ENCODE data around the gene LSM7. TPM values are rescaled to one million over a fixed set of nuclear protein-coding genes. Genes with fewer than 3 reads are reported as not detected.

Gene LSM7
- total and polyA plus RNA-seq, 9 of the 15 experiments (the other 6 are each of a cell fraction or from before 2014, with no cell fraction given): 40.5 to 690 (median 265) TPM

DNA sequence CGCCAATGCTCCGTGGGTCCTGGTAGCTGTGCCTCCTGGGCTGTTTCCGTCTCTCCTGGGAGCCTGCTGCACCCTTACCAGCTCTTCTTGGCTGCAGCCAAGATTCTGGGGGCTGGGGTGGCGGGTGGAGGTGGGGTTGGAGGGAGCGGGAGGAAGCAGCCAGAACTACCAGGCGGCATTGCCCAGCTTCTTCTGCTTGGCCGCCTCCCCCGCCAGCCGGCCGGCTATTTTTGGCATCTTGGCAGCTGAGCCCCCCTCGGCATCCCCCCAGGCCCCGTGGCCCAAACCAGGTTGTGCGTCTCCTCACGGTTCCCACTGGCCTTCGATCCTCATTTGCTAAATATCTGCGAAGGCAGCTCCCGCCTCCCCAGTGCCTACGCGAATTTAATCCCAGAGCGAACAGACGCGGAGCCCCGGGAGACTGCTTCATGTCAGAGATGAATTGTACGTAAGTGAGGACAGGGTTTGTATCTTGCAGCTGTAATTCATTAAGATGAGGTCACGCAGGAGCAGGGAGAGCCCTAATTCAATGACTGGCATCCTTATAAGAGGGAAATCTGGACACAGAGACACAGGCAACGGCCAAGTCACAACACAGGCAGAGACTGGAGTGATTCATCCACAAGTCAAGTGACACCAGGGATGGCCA, 33.6 kb downstream of the LSM7 start:
- Histone ChIP-seq H3K27ac (ENCODE audit: extremely low read depth, low read depth, low read length) (no peak overlapping the region), H3K27me3 (ENCODE audit: control insufficient read depth in 2 of 2, insufficient read depth in 2 of 2, low read length in 2 of 2) (no peaks in the 10 kb centered on the region), H3K9me1 (ENCODE audit: control insufficient read depth, insufficient read depth, low read length) (no peaks in the 10 kb centered on the region), H3K4me1 (replicated peaks in 1 of 2; ENCODE audit: control insufficient read depth in 2 of 2, insufficient read depth in 2 of 2, low read length in 2 of 2) (peaks cover 6 to 42% of the 10 kb centered on the region in 2 experiments), H3K4me3 (no peak overlapping the region), H4K20me1 (replicated peaks; ENCODE audit: control insufficient read depth, insufficient read depth, low read length) (no peaks in the 10 kb centered on the region), H3K4me2 (ENCODE audit: insufficient read depth, low read length) (no peak overlapping the region), H3K9ac (ENCODE audit: insufficient read depth in 1 of 2, low read depth in 2 of 2, low read length in 2 of 2) (0 out of 4 replicates have a peak overlapping the region, but pooled peaks of 1 of the 2 experiments have one; percentile 4), H3K79me2 (ENCODE audit: control insufficient read depth, insufficient read depth, low read length) (no peaks in the 10 kb centered on the region), H2AFZ (ENCODE audit: low read depth, low read length) (no peak overlapping the region), H3K36me3 (ENCODE audit: control insufficient read depth, insufficient read depth, low read length) (no peaks in the 10 kb centered on the region), H3K9me3 (replicated peaks; ENCODE audit: control insufficient read depth, insufficient read depth, low read depth, low read length) (no peaks in the 10 kb centered on the region)
- ATAC-seq: no peak; the same call in 2 of the 3 replicates
- ChIA-PET CTCF (ENCODE audit: low intra/inter-chr PET ratio) (no interaction called here), POLR2A (interaction anchor here (0.6 to 2.0 kb wide), 8 partner anchors 11 to 1381 kb away, joined by 3 to 8 read pairs (median 4); no protein-coding TSS in a partner anchor)
- no peak for TF ChIP-seq EHMT2 (IDR thresholded peaks at IDR 0.05)
- no peak for TF ChIP-seq SIRT6 (IDR thresholded peaks at IDR 0.05; ENCODE audit: low read depth, low read length)
- TF ChIP-seq MCM2 (IDR thresholded peaks at IDR 0.05; ENCODE audit: low read depth): no peak
- TF ChIP-seq RBM39 (optimal IDR thresholded peaks at IDR 0.05; ENCODE audit: low read depth, low read length): no peak
- TF ChIP-seq, protein P1, sequence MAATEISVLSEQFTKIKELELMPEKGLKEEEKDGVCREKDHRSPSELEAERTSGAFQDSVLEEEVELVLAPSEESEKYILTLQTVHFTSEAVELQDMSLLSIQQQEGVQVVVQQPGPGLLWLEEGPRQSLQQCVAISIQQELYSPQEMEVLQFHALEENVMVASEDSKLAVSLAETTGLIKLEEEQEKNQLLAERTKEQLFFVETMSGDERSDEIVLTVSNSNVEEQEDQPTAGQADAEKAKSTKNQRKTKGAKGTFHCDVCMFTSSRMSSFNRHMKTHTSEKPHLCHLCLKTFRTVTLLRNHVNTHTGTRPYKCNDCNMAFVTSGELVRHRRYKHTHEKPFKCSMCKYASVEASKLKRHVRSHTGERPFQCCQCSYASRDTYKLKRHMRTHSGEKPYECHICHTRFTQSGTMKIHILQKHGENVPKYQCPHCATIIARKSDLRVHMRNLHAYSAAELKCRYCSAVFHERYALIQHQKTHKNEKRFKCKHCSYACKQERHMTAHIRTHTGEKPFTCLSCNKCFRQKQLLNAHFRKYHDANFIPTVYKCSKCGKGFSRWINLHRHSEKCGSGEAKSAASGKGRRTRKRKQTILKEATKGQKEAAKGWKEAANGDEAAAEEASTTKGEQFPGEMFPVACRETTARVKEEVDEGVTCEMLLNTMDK (IDR thresholded peaks at IDR 0.05; ENCODE audit: borderline replicate concordance, insufficient read depth, low read depth, low read length, poor library complexity, severe bottlenecking): no peak
- TF ChIP-seq ASH1L (IDR thresholded peaks at IDR 0.05; ENCODE audit: borderline replicate concordance, low read depth, partially characterized antibody): no peak
- no peak for TF ChIP-seq ZNF561 (CRISPR knock-in tag; conservative IDR thresholded peaks at IDR 0.05)
- no peak for TF ChIP-seq HMG20B (CRISPR knock-in tag; IDR thresholded peaks at IDR 0.05)
- no peak for TF ChIP-seq PHF8 (IDR thresholded peaks at IDR 0.05; ENCODE audit: borderline replicate concordance, low read length)
- TF ChIP-seq, protein P2, sequence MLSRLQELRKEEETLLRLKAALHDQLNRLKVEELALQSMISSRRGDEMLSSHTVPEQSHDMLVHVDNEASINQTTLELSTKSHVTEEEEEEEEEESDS (CRISPR knock-in tag; IDR thresholded peaks at IDR 0.05): no peak
- no peak for TF ChIP-seq TAL1 (IDR thresholded peaks at IDR 0.05)
- no peak for TF ChIP-seq RBM34 (IDR thresholded peaks at IDR 0.05; ENCODE audit: borderline replicate concordance, insufficient read depth, low read length)
- TF ChIP-seq, protein P3, sequence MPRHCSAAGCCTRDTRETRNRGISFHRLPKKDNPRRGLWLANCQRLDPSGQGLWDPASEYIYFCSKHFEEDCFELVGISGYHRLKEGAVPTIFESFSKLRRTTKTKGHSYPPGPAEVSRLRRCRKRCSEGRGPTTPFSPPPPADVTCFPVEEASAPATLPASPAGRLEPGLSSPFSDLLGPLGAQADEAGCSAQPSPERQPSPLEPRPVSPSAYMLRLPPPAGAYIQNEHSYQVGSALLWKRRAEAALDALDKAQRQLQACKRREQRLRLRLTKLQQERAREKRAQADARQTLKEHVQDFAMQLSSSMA (CRISPR knock-in tag; IDR thresholded peaks at IDR 0.05): no peak
- TF ChIP-seq, protein P4, sequence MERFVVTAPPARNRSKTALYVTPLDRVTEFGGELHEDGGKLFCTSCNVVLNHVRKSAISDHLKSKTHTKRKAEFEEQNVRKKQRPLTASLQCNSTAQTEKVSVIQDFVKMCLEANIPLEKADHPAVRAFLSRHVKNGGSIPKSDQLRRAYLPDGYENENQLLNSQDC (CRISPR knock-in tag; IDR thresholded peaks at IDR 0.05): no peak
- no peak for TF ChIP-seq NFXL1 (CRISPR knock-in tag; IDR thresholded peaks at IDR 0.05)
- no peak for FAIRE-seq
- intact Hi-C loops (cut with micrococcal nuclease): no loop called here
- BruUV-seq (replicated peaks): no TSS peak
- WGBS (ENCODE audit: insufficient coverage, low coverage, missing lambda C conversion rate): 43% methylated on average over 13 of the region's 26 CpGs
- no peak for DNase-seq (ENCODE audit: extremely low read depth in 1 of 4, low spot score in 3 of 4)
- in situ Hi-C loops (cut with MboI): no loop called here

Measured in K562 (cell line).